DMS53 treated with DMSO at 0.1 percent for 48 hours (cell line): Measurements from ENCODE around the gene SH2D7.

ENCODE experiments used
- DNase-seq: peaks from one replicate; lab custom pipeline; 2025; ENCODE audit not compliant: unreplicated experiment; lab: John Stamatoyannopoulos, UW

The SH2D7 gene

DNA sequence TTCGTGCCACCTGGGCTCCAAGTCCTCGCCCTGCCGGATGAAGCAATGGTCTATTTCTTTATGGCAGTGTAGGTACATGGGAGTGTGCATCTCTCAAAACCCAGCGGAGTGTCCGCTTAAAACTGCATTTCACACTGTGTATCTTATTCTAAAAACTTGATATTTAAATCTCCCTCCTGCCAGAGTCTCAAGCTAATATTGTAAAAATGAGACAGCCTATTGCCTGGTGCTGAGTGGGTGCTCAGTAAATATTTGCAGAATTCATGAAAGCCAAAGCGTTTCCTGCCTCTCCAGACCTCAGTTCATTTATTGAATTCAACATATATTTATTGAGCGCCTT lies 14.5 kb upstream of the SH2D7 start:
- peak; percentile 53 for DNase-seq

- no peak for DNase-seq
Measured at GRCh38 chr15:78079298-78080087, 12.9 kb upstream of the SH2D7 start.

DNA sequence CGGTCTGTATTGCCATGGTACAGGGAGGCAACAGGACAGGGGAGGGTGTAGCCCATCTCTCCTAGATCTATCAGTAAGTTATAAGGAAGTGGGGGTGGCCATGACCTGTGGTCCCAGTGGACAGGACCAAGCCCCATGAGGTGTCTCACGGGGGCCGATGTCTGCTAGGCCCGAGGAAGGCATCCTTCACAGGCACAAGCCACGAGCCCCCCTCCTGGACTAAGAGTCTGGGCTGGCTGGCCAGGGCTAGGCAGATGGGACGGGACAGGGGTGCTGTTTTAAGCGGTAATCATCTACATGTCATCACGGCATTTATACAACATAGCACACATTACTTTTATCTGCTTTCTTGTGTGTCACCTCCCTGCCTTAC lies 12.3 kb upstream of the SH2D7 start:
- no peak for DNase-seq

DNA sequence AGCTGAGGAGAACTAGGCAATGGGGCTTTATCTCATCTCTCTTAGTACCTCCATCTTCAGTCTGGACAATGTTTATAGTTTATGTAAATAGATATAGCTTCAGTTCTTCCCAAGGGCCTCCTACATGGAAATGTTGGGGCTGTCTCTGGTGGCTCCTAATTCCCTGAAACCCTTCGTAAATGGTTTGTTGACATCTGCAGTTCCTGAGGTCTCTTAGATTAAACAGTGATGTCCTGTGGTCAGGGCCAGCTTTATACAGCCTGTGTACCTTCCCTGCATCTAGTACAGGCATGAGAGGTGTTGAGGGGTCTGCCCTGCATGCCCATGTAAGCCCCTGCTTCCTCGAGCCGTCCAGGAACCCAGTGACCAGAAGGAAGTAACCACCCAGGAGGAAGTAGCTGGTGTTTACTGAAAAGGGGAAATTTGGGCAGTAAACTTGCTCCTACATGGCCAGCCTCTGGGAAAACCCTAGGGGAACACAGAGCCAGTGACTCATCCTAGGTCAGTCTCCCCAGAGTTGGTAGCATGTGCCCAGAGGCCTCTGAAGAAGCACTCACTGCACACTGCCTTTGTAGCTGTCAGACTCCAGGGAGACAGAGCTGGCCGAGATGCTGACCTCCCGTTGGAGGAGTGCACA lies 10.1 kb upstream of the SH2D7 start:
- DNase-seq: no peak

- DNase-seq: no peak
Measured at GRCh38 chr15:78082743-78083110, 9.6 kb upstream of the SH2D7 start.

GRCh38 chr15:78083186-78083585 lies 9.2 kb upstream of the SH2D7 start:
- DNase-seq: no peak

GRCh38 chr15:78083687-78084448 lies 8.5 kb upstream of the SH2D7 start:
- no peak for DNase-seq

GRCh38 chr15:78084449-78084750 lies 8.0 kb upstream of the SH2D7 start:
- DNase-seq: no peak

GRCh38 chr15:78085928-78086327 lies 6.4 kb upstream of the SH2D7 start:
- DNase-seq: no peak

DNA sequence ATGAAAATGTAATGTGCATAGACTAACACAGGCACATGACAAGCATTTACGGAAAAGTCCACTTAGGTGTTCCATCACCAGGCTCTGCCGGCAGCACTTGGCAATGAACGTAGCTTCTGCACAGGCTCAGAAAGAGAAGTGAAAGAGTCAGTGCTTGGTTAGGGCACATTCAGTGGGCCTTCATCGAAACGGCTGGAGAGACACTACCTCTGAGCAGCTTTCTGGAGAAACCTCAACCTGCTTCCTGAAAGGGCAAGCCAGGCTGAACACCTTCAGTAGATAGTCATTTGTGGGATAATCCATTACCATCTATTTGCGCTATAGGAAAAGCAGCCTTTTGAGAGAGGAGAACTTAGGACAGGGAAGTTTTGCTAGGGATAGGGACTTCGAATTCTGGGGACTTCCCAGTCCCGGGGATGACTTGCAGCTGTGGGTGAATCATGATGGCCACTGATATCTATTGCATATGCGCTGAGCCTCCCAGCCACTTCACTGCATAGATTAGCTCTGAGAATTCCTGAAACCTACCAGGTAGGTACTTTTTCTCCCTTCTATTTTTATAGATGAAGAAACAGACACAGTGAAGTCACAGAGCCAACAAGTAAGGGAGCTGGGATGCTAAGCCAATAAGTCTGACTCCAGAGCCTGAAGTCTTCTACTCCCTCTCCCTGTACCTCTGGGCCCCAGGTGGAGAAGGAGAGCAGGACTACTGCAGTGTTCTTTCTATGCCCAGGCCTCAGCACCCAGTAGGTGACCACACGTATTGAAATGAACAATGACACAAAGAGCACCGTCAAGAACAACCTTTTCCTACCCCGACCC lies 4.2 kb upstream of the SH2D7 start:
- no peak for DNase-seq

DNA sequence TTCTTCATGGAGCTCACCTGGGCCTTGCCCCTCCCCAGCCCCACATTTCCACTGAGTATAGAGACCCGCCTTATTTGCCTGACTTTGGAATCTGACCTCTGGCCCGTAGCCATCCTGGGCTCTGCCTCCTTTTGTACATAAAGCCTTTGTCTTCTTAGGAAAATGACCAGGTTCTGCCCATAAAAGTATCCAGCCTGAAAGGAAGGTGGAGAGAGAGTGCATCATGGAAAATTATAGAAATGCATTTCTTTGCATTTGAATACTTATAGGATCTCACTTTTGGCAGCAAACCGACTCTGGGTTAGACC lies 3.6 kb upstream of the SH2D7 start:
- no peak for DNase-seq

DNA sequence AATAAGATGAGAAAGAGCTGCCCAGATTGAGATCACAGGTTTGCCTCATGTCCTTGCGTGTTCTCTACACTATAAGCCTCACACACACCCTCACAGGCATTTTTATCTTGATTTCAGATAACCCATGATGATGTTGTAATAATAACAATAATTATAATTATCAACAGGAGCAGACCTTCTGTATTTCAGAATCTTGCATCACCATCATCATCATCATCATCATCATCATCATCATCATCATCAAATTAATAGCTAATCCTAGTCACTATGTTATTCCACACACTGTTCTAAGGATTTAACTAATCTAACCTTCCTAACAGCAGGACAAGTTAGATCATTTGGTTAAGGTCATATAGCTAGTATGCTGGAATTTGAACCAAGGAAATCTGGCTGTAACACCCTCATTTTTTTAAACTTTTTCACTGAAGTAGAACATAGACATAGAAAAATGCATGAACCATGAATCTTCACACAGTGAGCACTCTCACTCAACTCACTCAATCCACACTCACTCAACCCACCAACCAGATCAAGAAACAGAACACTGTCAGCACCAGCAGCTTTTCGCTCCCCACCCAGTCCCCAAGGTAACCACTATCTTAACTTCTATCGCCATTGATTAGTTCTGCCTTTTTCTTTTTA lies 1.8 kb upstream of the SH2D7 start:
- no peak for DNase-seq

DNA sequence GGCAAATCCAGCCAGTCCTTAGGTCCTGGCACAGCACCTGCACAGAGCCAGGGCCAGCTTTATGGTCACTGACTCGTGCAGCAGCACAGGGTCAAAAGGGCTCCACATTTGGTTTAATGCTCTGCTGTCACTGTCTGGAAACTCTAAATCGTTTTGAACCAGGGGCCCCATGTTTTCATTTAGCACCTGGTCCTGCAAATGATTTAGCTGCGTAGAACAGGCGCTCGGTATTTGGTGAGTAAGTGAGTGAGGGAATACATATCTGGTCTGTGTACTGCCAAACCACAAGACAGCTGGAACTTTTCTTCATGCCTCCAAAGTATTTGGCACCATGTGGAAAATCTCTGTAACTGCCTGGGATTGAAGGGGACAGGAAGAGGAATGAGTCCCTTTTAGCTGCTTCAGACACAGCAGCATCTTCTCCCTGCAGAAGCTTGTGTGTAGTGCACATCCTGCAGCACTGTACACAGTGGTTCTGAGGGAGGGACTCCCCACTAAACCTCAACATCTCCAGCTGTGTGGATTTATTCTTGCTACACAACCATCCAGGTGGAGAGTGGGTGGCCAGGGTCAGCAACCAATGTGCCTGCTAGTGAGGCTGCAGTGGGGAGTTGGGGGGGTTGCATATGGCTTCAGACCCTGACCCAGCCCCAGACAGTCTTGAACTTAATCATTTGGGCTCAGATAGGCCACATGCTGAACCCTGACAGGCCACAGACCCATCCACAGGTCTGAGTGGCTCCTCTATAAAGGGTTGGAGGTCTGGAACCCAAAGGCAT lies 1.1 kb downstream of the SH2D7 start:
- DNase-seq: no peak

DNA sequence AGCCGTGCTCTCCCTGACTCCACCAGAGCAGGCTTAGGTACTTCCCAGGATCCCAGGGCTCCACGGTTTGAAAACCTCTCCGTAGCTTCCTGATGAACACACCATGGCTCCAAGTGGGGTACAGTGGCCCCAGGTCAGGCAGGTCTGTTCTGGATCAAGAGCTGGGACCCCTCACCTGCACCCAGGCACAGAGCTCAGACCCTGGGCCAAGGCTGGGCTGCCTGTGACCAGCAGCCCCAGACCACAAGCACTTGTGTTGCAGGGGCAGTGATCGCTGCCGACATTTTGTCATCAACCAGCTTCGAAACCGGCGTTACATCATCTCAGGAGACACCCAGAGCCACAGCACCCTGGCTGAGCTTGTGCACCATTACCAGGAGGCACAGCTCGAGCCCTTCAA lies 5.3 kb downstream of the SH2D7 start:
- DNase-seq: no peak

- no peak for DNase-seq
Measured at GRCh38 chr15:78098131-78098755, 5.9 kb downstream of the SH2D7 start.

GRCh38 chr15:78100886-78101285 lies 8.5 kb downstream of the SH2D7 start:
- no peak for DNase-seq

DNA sequence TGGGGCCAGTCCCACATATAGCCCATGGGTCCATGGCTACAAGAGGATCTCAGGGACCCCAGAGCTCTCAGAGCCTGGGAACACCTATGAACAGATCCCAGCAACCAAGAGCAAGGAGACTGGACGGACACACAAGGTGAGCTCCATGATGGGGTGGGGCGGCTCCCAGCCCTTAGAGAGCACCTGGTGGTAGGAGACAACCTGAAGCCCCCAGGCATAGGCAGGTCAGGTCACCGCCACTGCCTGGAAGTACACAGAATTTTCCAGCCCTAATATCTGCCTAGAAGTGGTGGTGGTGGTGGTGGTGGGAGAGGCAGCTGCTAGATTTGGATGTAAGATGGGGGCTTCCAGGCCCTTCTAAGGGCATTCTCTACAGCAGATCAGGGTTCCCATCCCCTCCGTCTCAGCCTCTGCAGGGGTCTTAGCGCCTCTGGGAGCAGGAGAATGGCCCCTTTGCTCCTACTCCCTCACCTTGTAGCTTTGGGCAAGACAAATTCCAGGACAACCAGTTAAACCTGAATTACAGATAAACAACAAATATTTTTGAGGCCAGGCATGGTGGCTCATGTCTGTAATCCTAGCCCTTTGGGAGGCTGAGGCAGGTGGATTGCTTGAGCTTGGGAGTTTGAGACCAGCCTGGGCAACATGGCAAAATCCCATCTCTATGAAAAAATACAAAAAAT lies 9.2 kb downstream of the SH2D7 start:
- DNase-seq: no peak

DNA sequence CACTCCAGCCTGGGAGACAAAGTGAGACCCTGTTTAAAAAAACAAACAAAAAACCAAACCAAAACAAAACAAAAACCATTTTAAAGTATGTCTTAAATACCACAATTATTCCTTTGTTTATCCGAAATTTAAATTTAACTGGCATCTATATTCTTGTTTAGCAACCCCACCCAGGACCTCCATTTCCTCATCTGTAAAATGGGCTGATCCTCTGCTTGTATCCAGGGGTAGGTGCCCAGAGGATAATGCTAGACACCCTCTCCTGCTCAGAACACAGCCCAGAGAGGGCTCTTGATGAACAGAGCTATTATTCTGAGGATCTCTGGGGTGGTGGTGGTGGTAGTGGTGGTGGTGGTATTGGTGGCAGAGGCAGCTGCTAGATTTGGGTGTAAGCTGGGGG lies 9.8 kb downstream of the SH2D7 start:
- no peak for DNase-seq

DNA sequence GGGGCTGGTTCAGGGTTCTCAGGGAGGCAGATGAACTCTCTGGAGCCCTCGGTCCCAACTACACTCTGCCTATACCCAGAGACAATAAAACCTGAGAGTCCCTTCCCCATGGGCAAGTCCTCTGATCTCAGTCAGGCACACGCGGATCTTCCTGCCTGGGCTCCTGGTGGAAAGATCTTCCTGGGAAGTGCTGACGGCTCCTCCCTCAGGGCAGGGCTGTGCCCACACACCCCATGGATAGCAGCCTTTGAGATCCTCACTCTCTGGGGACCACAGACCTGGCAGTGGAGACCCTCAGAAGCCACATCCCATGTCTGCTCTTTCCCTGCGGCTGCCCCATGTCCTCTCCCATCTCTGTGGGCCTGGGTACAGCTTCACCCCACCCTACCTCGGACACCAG lies 10.4 kb downstream of the SH2D7 start:
- no peak for DNase-seq
